Keratinocyte (primary cell): Measurements from ENCODE around the gene ATG4B. TPM values are rescaled to one million over a fixed set of nuclear protein-coding genes. Genes with fewer than 3 reads are reported as not detected.

Experiments used
- DNase-seq: peaks from one replicate; pipeline ENCODE4 v3.0.0-alpha.2; 2011; ENCODE audit warnings: low read depth, missing footprints, low spot score
- FAIRE-seq: peaks from 2 replicates; lab custom pipeline; 2011; peaks lifted over from hg19 to GRCh38; lab: Jason Lieb, UNC
- H2AFZ ChIP-seq: 2 replicates; pipeline ENCODE4 v1.6.0; 2012; ENCODE audit warnings: low read length, control low read depth, inconsistent platforms; ENCODE audit not compliant: control insufficient read depth
- H3K27ac ChIP-seq: 2 replicates; pipeline ENCODE4 v1.5.1; 2011; ENCODE audit warnings: low read length; ENCODE audit not compliant: control insufficient read depth, insufficient read depth
- H3K27me3 ChIP-seq: 3 replicates; pipeline ENCODE4 v1.6.0; 2011; ENCODE audit warnings: low read length; ENCODE audit not compliant: control insufficient read depth, insufficient read depth; ENCODE audit errors: extremely low read depth
- H3K36me3 ChIP-seq, 2 experiments: 2 replicates in 1 of 2; 3 replicates in 1 of 2; pipeline ENCODE4 v1.5.1; 2011; ENCODE audit warnings: low read length in 2 of 2, mild to moderate bottlenecking in 1 of 2; ENCODE audit not compliant: control insufficient read depth in 2 of 2, insufficient read depth in 2 of 2; ENCODE audit errors: extremely low read depth in 1 of 2
- H3K4me1 ChIP-seq: 3 replicates; pipeline ENCODE4 v1.5.1; 2011; ENCODE audit warnings: low read length; ENCODE audit not compliant: control insufficient read depth, insufficient read depth; ENCODE audit errors: extremely low read depth
- H3K4me2 ChIP-seq: 3 replicates; pipeline ENCODE4 v1.6.0; 2011; ENCODE audit warnings: low read depth, low read length; ENCODE audit not compliant: control insufficient read depth, insufficient read depth; ENCODE audit errors: extremely low read depth
- H3K4me3 ChIP-seq, 3 experiments: fragments of 200-600 bp in 1 of 3; sonication (generic) in 1 of 3; 2 replicates in 2 of 3; 3 replicates in 1 of 3; pipeline ENCODE4 v1.5.1; 2011 to 2016; ENCODE audit warnings: low read length in 3 of 3, mild to moderate bottlenecking in 3 of 3, control low read depth in 2 of 3, inconsistent platforms in 1 of 3, low read depth in 1 of 3, mixed read lengths in 1 of 3, mixed run types in 1 of 3, moderate library complexity in 1 of 3; ENCODE audit not compliant: control insufficient read depth in 2 of 3, insufficient read depth in 2 of 3; ENCODE audit errors: extremely low read depth in 1 of 3
- H3K79me2 ChIP-seq: 2 replicates; pipeline ENCODE4 v1.6.0; 2012; ENCODE audit warnings: low read length; ENCODE audit not compliant: control insufficient read depth, insufficient read depth
- H3K9ac ChIP-seq: 3 replicates; pipeline ENCODE4 v1.6.0; 2011; ENCODE audit warnings: low read length; ENCODE audit not compliant: control insufficient read depth, insufficient read depth; ENCODE audit errors: extremely low read depth
- H3K9me1 ChIP-seq: 3 replicates; pipeline ENCODE4 v1.6.0; 2011; ENCODE audit warnings: low read length; ENCODE audit not compliant: control insufficient read depth, insufficient read depth; ENCODE audit errors: extremely low read depth
- H3K9me3 ChIP-seq: 2 replicates; pipeline ENCODE4 v1.5.1; 2012; ENCODE audit warnings: low read depth, low read length; ENCODE audit not compliant: control insufficient read depth
- H4K20me1 ChIP-seq: 3 replicates; pipeline ENCODE4 v1.6.0; 2011; ENCODE audit warnings: low read length; ENCODE audit not compliant: control insufficient read depth, insufficient read depth; ENCODE audit errors: extremely low read depth
- CTCF ChIP-seq, 3 experiments: IDR thresholded peaks in 1 of 3; conservative IDR thresholded peaks in 1 of 3; optimal IDR thresholded peaks in 1 of 3; 2 replicates in 2 of 3; 3 replicates in 1 of 3; pipeline versions ENCODE3 to v1.5.1; 2011; ENCODE audit warnings: low read length in 3 of 3, mild to moderate bottlenecking in 3 of 3, moderate library complexity in 2 of 3, control low read depth in 1 of 3, inconsistent platforms in 1 of 3; ENCODE audit not compliant: insufficient read depth in 2 of 3; ENCODE audit errors: extremely low read depth in 1 of 3
- EZH2 ChIP-seq: IDR thresholded peaks from one replicate; pipeline ENCODE4 v1.6.1; 2012; ENCODE audit warnings: inconsistent platforms, mild to moderate bottlenecking, low read length, moderate library complexity
- dilution Hi-C: fragments of 300-500 bp; cut with MboI; formaldehyde crosslinking; loops from one replicate; pipeline ENCODE4 v1.7.0; 2020; ENCODE audit warnings: low sequenced_read_pairs; ENCODE audit not compliant: extremely low pct_ligation_motif_present
- polyA plus RNA-seq, 5 experiments: library from polyadenylated mRNA; depleted of rRNA in 3 of 5; stranded (reverse) in 3 of 5; stranded (forward) in 1 of 5; unstranded in 1 of 5; fragments of >200 nt; gene quantifications; 1 replicate in 1 of 5; 2 replicates in 3 of 5; 3 replicates in 1 of 5; pipeline versions ENCODE4 v1.2.1 to v1.2.3, GENCODE V29; 2011 to 2012; ENCODE audit warnings: missing spikeins in 2 of 5, low read depth in 1 of 5, low replicate concordance in 1 of 5

ATG4B gene
- polyA plus RNA-seq, 1 donor (not counting 4 experiments of a cell fraction or from before 2014, with no cell fraction given), result 69.0 TPM

- dilution Hi-C loops, result no loop called here
- no peak for FAIRE-seq
Measured at GRCh38 chr2:241649927-241650326, 12.4 kb downstream of the ATG4B start.

GRCh38 chr2:241652142-241652541 lies 14.6 kb downstream of the ATG4B start:
- FAIRE-seq, result no peak
- H3K36me3 ChIP-seq, result peaks cover 21 to 47% of the 10 kb centered on the region in 2 experiments

More at GRCh38 chr2:241649927-241650326, 12.4 kb downstream of the ATG4B start:
- DNase-seq, result no peak
- peaks cover 58% of the 10 kb centered on the region for H3K79me2 ChIP-seq
- H3K9ac ChIP-seq, result no peak overlapping the region
- H3K27ac ChIP-seq, result no peak overlapping the region
- H2AFZ ChIP-seq, result no peak overlapping the region
- H3K4me3 ChIP-seq, result no peak overlapping the region
- H3K36me3 ChIP-seq, result peaks cover 20 to 33% of the 10 kb centered on the region in 2 experiments
- no peak overlapping the region for H3K4me2 ChIP-seq
- no peaks in the 10 kb centered on the region for H3K27me3 ChIP-seq
- no peaks in the 10 kb centered on the region for H3K9me3 ChIP-seq
- no peaks in the 10 kb centered on the region for H3K4me1 ChIP-seq
- no peak for TF ChIP-seq CTCF (optimal IDR thresholded peaks at IDR 0.05 in 1 of 3, IDR thresholded peaks at IDR 0.05 in 1 of 3, conservative IDR thresholded peaks at IDR 0.05 in 1 of 3; ENCODE audit: extremely low read depth in 1 of 3, insufficient read depth in 2 of 3, low read length in 3 of 3)
- no peak for TF ChIP-seq EZH2
- H3K9me1 ChIP-seq, result no peaks in the 10 kb centered on the region
- H4K20me1 ChIP-seq, result peaks cover 17% of the 10 kb centered on the region

More at GRCh38 chr2:241652142-241652541, 14.6 kb downstream of the ATG4B start:
- H3K9me3 ChIP-seq, result no peaks in the 10 kb centered on the region
- no peaks in the 10 kb centered on the region for H3K27me3 ChIP-seq
- H3K4me2 ChIP-seq, result no peak overlapping the region
- no peak overlapping the region for H3K9ac ChIP-seq
- no peaks in the 10 kb centered on the region for H3K9me1 ChIP-seq
- DNase-seq, result no peak
- TF ChIP-seq EZH2 (no peak), CTCF (optimal IDR thresholded peaks at IDR 0.05 in 1 of 3, IDR thresholded peaks at IDR 0.05 in 1 of 3, conservative IDR thresholded peaks at IDR 0.05 in 1 of 3; ENCODE audit: extremely low read depth in 1 of 3, insufficient read depth in 2 of 3, low read length in 3 of 3) (no peak)
- peaks cover 37% of the 10 kb centered on the region for H3K79me2 ChIP-seq
- no peak overlapping the region for H3K27ac ChIP-seq
- H4K20me1 ChIP-seq, result peaks cover 13% of the 10 kb centered on the region
- H3K4me3 ChIP-seq, result no peak overlapping the region
- no peak overlapping the region for H2AFZ ChIP-seq
- dilution Hi-C loops, result no loop called here
- no peaks in the 10 kb centered on the region for H3K4me1 ChIP-seq
